CD4-positive, alpha-beta T cell treated with Interleukin-6 for 4 hours (primary cell): Measurements from ENCODE around the gene SQSTM1.
"Not testable (repeated sequence)": the region's sequence is repeated elsewhere in the genome, so short reads cannot be mapped to it uniquely, and the experiment has no call there.

ENCODE experiments used
- DNase-seq: peaks from one replicate; pipeline ENCODE4 v3.0.0-alpha.2; 2020; ENCODE audit warnings: mixed read lengths

Gene SQSTM1

GRCh38 chr5:179827680-179828079 lies 7.0 kb downstream of the SQSTM1 start:
- DNase-seq, result peak; percentile 17

- no peak for DNase-seq
These were observed 8.2 kb downstream of the SQSTM1 start for GRCh38 chr5:179828756-179829421.

- no peak for DNase-seq
These were observed 9.2 kb downstream of the SQSTM1 start for GRCh38 chr5:179829732-179830435.

- DNase-seq, result no peak
These were observed 10.2 kb downstream of the SQSTM1 start for GRCh38 chr5:179830818-179831468.

GRCh38 chr5:179832039-179832745 lies 11.5 kb downstream of the SQSTM1 start:
- no peak for DNase-seq

- DNase-seq, result no peak
These were observed 12.5 kb downstream of the SQSTM1 start for GRCh38 chr5:179833056-179833708.

GRCh38 chr5:179833709-179834070 lies 13.0 kb downstream of the SQSTM1 start:
- no peak for DNase-seq

GRCh38 chr5:179834120-179834519 lies 13.4 kb downstream of the SQSTM1 start:
- no peak for DNase-seq

GRCh38 chr5:179834871-179835270 lies 14.2 kb downstream of the SQSTM1 start:
- not testable (repeated sequence) for DNase-seq

- DNase-seq, result peak; percentile 75
These were observed 15.7 kb downstream of the SQSTM1 start for GRCh38 chr5:179836225-179837019.

GRCh38 chr5:179837076-179838011 lies 16.6 kb downstream of the SQSTM1 start:
- no peak for DNase-seq

- no peak for DNase-seq
These were observed 18.9 kb downstream of the SQSTM1 start for GRCh38 chr5:179839328-179840256.

GRCh38 chr5:179840321-179840720 lies 19.6 kb downstream of the SQSTM1 start:
- DNase-seq, result no peak

- DNase-seq, result no peak
These were observed 20.1 kb downstream of the SQSTM1 start for GRCh38 chr5:179840766-179841165.

GRCh38 chr5:179841621-179842020 lies 20.9 kb downstream of the SQSTM1 start:
- DNase-seq, result no peak

- DNase-seq, result no peak
These were observed 32.4 kb downstream of the SQSTM1 start for GRCh38 chr5:179852993-179853547.

- DNase-seq, result no peak
These were observed 33.7 kb downstream of the SQSTM1 start for GRCh38 chr5:179854356-179854755.

GRCh38 chr5:179858241-179858585 lies 37.5 kb downstream of the SQSTM1 start:
- DNase-seq, result peak; percentile 64
